ENCODE measurements around the gene MACROD1. TPM values are rescaled to one million over a fixed set of nuclear protein-coding genes. Genes with fewer than 3 reads are reported as not detected.

MACROD1 gene
- total and polyA plus RNA-seq, 10 of the 15 experiments (the other 5 are each of a cell fraction or from before 2014, with no cell fraction given) = 1.2 to 22.7 (median 11.3) TPM; not detected in 1

GRCh38 chr11:64073542-64073941, 92.4 kb downstream of the MACROD1 start:
- H4K20me1 ChIP-seq (ENCODE audit: control insufficient read depth, insufficient read depth) = no peaks in the 10 kb centered on the region
- H3K79me2 ChIP-seq (ENCODE audit: control insufficient read depth, insufficient read depth, low read length) = no peaks in the 10 kb centered on the region
- H3K4me3 ChIP-seq = no peak overlapping the region
- intact Hi-C loops (cut with micrococcal nuclease; ENCODE audit: unreplicated experiment) = no loop called here
- POLR2A ChIA-PET = no interaction called here
- no peaks in the 10 kb centered on the region for H3K9me3 ChIP-seq (replicated peaks; ENCODE audit: control insufficient read depth, insufficient read depth, low read length)
- TF ChIP-seq RBBP5 (conservative IDR thresholded peaks at IDR 0.05) = no peak
- TF ChIP-seq JUNB (IDR thresholded peaks at IDR 0.05) = no peak
- no peak for TF ChIP-seq CREB1 (IDR thresholded peaks at IDR 0.05; ENCODE audit: low read depth)
- no peak for TF ChIP-seq ZNF592 (IDR thresholded peaks at IDR 0.05)
- no peak for TF ChIP-seq NR2C2 (IDR thresholded peaks at IDR 0.05; ENCODE audit: borderline replicate concordance, control insufficient read depth, insufficient read length, low read depth)
- no peak for TF ChIP-seq CHD2 (IDR thresholded peaks at IDR 0.05; ENCODE audit: borderline replicate concordance, low read depth, low read length)
- TF ChIP-seq RCOR1 (conservative IDR thresholded peaks at IDR 0.05; ENCODE audit: low read depth, low read length) = no peak
- TF ChIP-seq ETV6 (conservative IDR thresholded peaks at IDR 0.05 in 1 of 2, IDR thresholded peaks at IDR 0.05 in 1 of 2; ENCODE audit: borderline replicate concordance in 1 of 2, low read depth in 1 of 2) = no peak
- TF ChIP-seq ATF7 (IDR thresholded peaks at IDR 0.05; ENCODE audit: low read depth) = no peak
- no peak for TF ChIP-seq IRF5 (IDR thresholded peaks at IDR 0.05; ENCODE audit: borderline replicate concordance)
- TF ChIP-seq RB1 (IDR thresholded peaks at IDR 0.05; ENCODE audit: borderline replicate concordance) = no peak
- no peak for TF ChIP-seq MEF2A (IDR thresholded peaks at IDR 0.05; ENCODE audit: insufficient read depth, low read depth, low read length)
- no peak for TF ChIP-seq ASH2L (IDR thresholded peaks at IDR 0.05; ENCODE audit: borderline replicate concordance, low read depth)
- no peak for TF ChIP-seq ZBTB33 (IDR thresholded peaks at IDR 0.05)
- TF ChIP-seq RFX5 (IDR thresholded peaks at IDR 0.05; ENCODE audit: low read depth, low read length) = no peak
- TF ChIP-seq YBX1 (IDR thresholded peaks at IDR 0.05) = no peak
- TF ChIP-seq ZNF384 (IDR thresholded peaks at IDR 0.05; ENCODE audit: borderline replicate concordance, low read depth, low read length) = no peak
- TF ChIP-seq ZSCAN29 (IDR thresholded peaks at IDR 0.05) = no peak
- TF ChIP-seq IRF4 (IDR thresholded peaks at IDR 0.05; ENCODE audit: low read depth, low read length) = no peak
- CTCF ChIA-PET = no interaction called here
- no peaks in the 10 kb centered on the region; a peak in 1 of 4 replicates for H3K27me3 ChIP-seq (replicated peaks in 1 of 2; ENCODE audit: control insufficient read depth in 2 of 2, insufficient read depth in 2 of 2, low read length in 1 of 2)
- RAD21 ChIA-PET (ENCODE audit: unreplicated experiment) = no interaction called here
- no peak for ATAC-seq
- in situ Hi-C loops (cut with MboI) = no loop called here
- BruUV-seq (replicated peaks) = no TSS peak
- no peaks in the 10 kb centered on the region for H3K36me3 ChIP-seq (ENCODE audit: control insufficient read depth in 2 of 2, insufficient read depth in 2 of 2, low read length in 1 of 2)
- H2AFZ ChIP-seq (ENCODE audit: control insufficient read depth, low read depth, low read length) = no peak overlapping the region
- SMC1A ChIA-PET (ENCODE audit: uncharacterized antibody, unreplicated experiment) = no interaction called here
- FAIRE-seq = no peak
- H3K27ac ChIP-seq (ENCODE audit: control insufficient read depth, insufficient read depth) = no peak overlapping the region
- no peak for DNase-seq (ENCODE audit: low read depth, low spot score)
- H3K4me1 ChIP-seq (ENCODE audit: control insufficient read depth, insufficient read depth, low read length) = no peaks in the 10 kb centered on the region
- no peak overlapping the region for H3K4me2 ChIP-seq (ENCODE audit: control insufficient read depth, insufficient read depth)
- H3K9ac ChIP-seq (ENCODE audit: control insufficient read depth, insufficient read depth, low read length) = no peak overlapping the region
- 30% methylated on average over 9 of the region's 13 CpGs for WGBS (ENCODE audit: insufficient coverage, insufficient replicate concordance, low lambda C conversion rate, missing lambda C conversion rate)

Measured in GM12878 (cell line).